Measurements from ENCODE around the gene LASP1. TPM values are rescaled to one million over a fixed set of nuclear protein-coding genes. Genes with fewer than 3 reads are reported as not detected.
"Not testable (repeated sequence)": the region's sequence is repeated elsewhere in the genome, so short reads cannot be mapped to it uniquely, and the experiment has no call there.

The LASP1 gene
- total RNA-seq, 2 donors from 2014 or later = 141 to 185 TPM

DNA sequence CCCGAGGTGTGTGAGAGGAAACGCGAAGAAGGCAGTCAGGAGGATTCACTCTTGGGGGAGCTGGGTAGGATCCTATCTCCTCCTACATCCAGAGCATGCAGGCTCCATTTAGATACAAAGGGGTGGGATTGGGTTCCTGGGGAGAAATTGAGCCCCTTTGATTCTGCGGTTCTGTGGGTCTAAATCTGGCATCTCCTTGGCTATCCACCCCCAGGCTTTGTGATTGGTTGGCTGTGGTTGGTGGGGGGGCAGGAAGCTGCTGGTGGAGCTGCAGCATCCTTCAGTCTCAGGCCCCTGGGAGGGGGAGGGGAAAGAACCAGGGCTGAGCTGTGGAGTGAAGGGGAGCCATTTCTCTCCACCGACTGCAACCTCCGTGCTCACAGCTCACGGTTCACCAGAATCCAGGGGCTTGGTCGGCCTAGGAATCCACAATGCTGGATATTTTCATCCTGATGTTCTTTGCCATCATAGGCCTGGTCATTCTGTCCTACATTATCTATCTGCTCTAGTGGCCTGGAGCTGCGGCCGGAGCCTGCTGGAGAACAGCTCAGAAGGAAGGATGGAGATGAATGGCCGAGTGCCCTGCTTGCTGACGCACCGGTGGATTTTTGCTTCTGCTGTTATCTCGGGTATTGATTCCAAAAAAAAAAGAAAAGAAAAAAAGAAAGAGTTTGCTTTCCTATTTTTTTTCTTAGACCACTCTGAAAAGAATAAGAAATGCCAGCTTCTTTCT lies 55.6 kb downstream of the LASP1 start, which contains the start of gene LASP1NB:
LASP1NB (plus strand) TSS at position 352 of the 733 bp plus-strand sequence.
- H3K36me3 Mint-ChIP-seq = no peaks in the 10 kb centered on the region
- H3K27ac Mint-ChIP-seq = peak within 1 kb of the TSS; percentile 65 to 74
- no peak for DNase-seq (ENCODE audit: low spot score in 2 of 2)
- no peak for ATAC-seq
- H3K9me3 Mint-ChIP-seq = no peaks in the 10 kb centered on the region

DNA sequence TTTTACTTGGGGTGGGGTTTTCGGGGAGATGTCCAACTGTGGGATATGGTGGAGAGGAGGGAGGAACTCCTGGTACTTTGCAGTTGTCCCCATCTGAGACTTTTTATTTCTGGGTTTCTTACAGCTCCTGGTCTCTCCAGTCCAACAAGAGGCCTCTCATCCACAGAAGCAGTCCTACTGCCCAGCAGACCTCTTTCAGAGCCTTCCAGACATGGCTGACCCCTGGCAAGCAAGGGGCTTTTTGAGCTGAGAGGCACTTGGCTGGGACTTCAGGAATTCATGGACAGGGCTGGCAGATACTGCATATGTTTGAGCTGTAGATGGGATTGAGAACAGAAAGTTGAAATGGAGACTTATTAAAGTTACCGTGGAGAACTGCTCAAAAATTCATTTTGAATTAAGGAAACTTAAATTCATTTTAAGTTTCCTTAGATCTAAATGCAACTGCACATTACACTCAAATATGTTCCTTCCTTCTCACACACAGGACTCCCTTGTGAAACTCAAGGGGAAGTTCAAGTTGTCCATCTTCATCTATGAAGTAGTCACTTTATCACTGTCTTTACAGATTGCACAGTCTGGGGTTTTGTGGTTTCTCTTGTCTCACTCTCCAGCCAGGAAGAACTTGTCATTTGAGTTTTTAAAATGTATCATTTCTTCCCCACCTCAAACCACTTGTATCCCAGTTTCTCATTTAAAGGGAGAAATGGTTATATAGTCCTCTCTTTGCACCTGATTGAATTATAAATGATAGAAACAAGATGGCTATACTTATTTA lies 56.6 kb downstream of the LASP1 start:
- no peak for DNase-seq (ENCODE audit: low spot score in 2 of 2)
- Mint-ChIP-seq H3K27ac (peak overlapping the region; percentile 65 to 74), H3K36me3 (no peaks in the 10 kb centered on the region), H3K9me3 (no peaks in the 10 kb centered on the region)
- ATAC-seq = peak; percentile 96 to 98

DNA sequence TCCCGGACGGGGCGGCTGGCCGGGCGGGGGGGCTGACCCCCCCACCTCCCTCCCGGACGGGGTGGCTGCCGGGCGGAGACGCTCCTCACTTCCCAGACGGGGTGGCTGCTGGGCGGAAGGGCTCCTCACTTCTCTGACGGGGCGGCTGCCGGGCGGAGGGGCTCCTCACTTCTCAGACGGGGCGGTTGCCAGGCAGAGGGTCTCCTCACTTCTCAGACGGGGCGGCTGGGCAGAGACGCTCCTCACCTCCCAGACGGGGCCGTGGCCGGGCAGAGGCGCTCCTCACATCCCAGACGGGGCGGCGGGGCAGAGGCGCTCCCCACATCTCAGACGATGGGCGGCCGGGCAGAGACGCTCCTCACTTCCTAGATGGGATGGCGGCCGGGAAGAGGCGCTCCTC lies 60.9 kb downstream of the LASP1 start:
- not testable (repeated sequence) for DNase-seq (ENCODE audit: low spot score in 2 of 2); ATAC-seq; H3K36me3 Mint-ChIP-seq; H3K27ac Mint-ChIP-seq; H3K9me3 Mint-ChIP-seq

DNA sequence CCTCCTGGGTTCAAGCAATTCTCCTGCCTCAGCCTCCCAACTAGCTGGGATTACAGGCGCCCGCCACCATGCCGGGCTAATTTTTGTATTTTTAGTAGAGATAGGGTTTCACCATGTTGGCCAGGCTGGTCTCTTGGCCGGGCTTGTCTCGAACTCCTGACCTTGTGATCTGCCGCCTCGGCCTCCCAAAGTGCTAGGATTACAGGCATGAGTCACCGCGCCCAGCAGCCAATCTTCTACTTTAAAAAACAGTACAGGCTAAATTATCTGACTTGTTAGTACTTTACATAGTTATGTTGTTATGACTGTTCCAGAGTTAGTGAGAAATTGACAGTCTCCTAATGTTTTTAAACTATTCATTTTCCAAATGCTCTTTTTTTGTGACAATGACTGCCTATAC lies 64.1 kb downstream of the LASP1 start:
- not testable (repeated sequence) for DNase-seq (ENCODE audit: low spot score in 2 of 2); H3K9me3 Mint-ChIP-seq; H3K27ac Mint-ChIP-seq; H3K36me3 Mint-ChIP-seq; ATAC-seq

DNA sequence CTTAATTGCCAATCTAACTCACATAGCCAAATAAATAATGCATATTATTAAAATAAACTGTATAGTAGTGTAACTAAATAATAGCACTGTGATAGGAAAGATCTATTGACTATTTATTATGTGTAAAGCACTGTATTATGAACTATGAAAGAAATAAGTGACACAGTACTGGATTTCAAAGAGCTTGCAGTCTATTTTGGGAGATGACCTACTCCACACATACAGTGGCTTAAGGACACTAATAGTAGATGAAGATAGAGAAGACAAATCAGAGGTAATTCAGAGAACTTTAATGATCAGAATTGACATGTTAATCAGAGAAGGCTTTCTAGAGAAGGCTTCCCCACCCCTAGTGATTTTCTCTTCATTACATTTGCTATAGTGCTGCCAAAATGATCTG lies 70.1 kb downstream of the LASP1 start:
- Mint-ChIP-seq H3K27ac (no peak overlapping the region), H3K36me3 (no peaks in the 10 kb centered on the region), H3K9me3 (no peaks in the 10 kb centered on the region)
- ATAC-seq (no peak), DNase-seq (ENCODE audit: low spot score in 2 of 2) (no peak)

DNA sequence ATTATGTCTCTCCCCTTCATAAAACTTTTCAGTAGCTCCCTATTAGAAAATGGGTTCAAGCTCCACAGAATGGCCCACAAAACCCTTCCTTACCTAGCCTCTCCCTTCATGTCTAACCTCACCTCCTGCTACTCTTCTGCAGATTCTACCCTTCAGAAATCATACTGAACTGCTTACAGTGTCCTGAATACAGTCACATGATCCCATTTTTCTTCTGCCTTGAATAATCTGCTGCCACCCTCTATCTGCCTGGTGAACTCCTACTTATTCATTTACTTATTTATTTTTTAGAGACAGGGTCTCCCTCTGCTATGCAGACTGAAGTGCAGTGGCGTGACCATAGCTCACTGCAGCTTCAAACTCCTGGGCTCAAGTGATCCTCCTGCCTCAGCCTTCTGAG lies 70.5 kb downstream of the LASP1 start:
- Mint-ChIP-seq H3K36me3 (no peaks in the 10 kb centered on the region), H3K9me3 (no peaks in the 10 kb centered on the region), H3K27ac (no peak overlapping the region)
- ATAC-seq (no peak), DNase-seq (ENCODE audit: low spot score in 2 of 2) (no peak)

DNA sequence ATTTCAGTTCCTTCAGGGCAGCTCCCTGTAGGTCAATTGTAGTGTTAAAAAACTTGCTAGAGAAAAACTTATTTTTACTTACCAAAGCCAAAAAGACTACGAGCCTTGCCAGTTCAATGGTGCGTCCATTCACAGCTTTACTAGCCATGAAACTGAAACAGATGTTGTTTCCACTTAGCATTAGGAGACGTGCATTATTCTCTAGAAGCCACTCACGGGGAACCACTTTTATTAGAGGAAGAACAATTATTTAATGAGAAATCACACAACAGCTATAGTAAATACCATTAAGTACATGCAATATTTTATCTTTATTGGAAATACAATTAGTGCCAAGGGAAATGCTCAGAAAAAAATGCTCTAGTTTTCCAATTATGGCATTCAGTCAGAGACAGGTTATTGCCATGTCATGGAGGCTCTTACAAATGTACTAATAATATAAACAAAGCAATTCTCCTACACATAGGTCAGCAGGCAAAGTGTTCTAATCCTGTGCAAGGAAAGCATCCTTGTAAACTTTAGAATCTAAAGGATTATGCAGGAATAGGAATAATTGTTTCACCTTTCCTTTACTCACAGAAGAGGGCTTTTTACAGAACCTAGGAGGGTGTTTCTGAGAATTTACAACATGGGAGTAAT lies 73.0 kb downstream of the LASP1 start:
- ATAC-seq (no peak), DNase-seq (ENCODE audit: low spot score in 2 of 2) (no peak)
- Mint-ChIP-seq H3K9me3 (no peaks in the 10 kb centered on the region), H3K27ac (no peak overlapping the region), H3K36me3 (no peaks in the 10 kb centered on the region)

DNA sequence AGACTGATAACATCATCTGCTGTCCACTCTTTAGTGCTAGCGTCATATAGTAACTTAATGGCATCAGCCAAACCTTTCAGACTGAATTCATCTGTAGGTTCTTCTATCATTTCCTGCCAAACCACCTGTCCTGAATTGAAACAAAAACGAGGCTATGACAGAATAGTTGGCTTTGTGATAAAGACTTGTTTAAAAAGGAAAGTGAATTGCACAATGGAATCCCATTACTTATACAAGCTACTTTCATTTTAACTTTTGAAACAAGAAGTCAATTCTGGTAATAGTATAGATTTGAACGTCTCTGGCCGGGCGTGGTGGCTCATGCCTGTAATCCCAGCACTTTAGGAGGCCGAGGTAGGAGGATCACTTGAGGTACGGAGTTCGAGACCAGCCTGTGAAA lies 73.7 kb downstream of the LASP1 start:
- Mint-ChIP-seq H3K36me3 (no peaks in the 10 kb centered on the region), H3K27ac (peak overlapping the region; percentile 48 to 65), H3K9me3 (no peaks in the 10 kb centered on the region)
- no peak for DNase-seq (ENCODE audit: low spot score in 2 of 2)
- peak; percentile 54 to 70 for ATAC-seq

DNA sequence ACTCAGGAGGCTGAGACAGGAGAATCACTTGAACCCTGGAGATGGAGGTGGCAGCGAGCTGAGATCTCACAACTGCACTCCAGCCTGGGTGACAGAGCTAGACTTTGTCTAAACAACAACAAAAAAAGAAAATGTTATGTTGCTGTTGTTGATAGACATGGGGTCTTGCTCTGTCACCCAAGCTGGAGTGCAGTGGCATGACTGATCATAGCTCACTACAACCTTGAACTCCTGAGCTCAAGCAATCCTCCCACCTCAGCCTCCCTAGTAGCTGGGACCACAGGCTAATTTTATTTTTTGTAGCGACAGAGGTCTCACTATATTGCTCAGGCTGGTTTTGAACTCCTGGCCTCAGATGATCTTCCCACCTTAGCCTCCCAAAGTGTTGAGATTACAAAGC lies 77.3 kb downstream of the LASP1 start:
- Mint-ChIP-seq H3K36me3 (no peaks in the 10 kb centered on the region), H3K27ac (no peak overlapping the region), H3K9me3 (no peaks in the 10 kb centered on the region)
- peak; percentile 63 to 65 for ATAC-seq
- no peak for DNase-seq (ENCODE audit: low spot score in 2 of 2)

DNA sequence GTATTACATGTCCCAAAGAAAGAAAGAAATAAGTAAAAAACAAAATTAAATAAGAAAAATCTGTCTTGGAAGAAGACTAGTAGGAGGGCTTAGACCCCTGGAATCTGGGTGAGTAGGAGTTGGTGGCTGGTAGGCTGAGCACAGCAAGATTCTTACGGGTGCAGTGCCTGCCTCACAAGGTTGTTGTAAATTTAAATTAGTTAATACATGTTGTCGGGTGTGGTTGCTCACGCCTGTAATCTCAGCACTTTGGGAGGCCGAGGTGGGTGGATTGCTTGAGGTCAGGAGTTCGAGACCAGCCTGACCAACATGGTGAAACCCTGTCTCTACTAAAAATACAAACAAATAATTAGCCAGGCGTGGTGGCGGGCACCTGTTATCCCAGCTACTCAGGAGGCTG lies 83.9 kb downstream of the LASP1 start:
- H3K9me3 Mint-ChIP-seq; H3K27ac Mint-ChIP-seq; H3K36me3 Mint-ChIP-seq; ATAC-seq; DNase-seq (ENCODE audit: low spot score in 2 of 2): not testable (repeated sequence)

DNA sequence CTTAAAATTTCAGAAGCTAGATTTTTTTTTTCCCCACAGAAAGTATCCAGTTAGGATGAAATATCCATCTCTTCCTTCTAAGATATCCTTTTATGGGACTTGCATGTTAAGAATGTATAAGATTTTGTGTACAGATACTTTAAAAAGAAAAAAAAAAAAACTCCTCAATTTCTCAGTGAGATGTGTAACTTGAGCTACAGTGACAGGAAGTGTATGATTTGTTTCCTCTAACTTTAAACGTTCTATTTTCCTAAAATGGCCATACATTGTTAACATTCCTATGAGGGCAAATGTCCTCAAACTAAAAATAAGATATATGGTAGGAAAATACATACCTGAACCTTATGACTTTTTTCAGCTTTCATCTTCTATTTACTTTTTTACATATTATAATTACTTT lies 88.5 kb downstream of the LASP1 start:
- ATAC-seq (no peak), DNase-seq (ENCODE audit: low spot score in 2 of 2) (no peak)
- Mint-ChIP-seq H3K27ac (no peak overlapping the region), H3K36me3 (no peaks in the 10 kb centered on the region), H3K9me3 (no peaks in the 10 kb centered on the region)

DNA sequence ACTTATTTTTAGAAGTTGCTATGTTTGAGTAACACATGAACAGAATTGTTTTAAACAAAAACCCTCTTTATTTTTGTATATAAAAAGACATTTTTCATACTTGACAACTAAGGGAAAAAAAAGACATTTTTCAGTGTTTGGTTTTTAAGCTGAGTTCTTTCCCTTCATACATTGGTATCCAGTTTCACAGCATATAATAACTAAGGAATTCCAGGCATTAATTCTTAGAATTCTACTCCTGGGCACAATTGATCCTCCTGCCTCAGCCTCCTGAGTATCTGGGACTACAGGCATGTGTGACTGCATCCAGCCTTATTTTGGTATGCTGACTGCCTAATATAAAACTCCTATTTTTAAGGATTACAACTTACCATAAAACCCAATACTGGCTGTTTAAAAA lies 88.9 kb downstream of the LASP1 start:
- ATAC-seq = no peak
- Mint-ChIP-seq H3K9me3 (no peaks in the 10 kb centered on the region), H3K27ac (no peak overlapping the region), H3K36me3 (no peaks in the 10 kb centered on the region)
- no peak for DNase-seq (ENCODE audit: low spot score in 2 of 2)

DNA sequence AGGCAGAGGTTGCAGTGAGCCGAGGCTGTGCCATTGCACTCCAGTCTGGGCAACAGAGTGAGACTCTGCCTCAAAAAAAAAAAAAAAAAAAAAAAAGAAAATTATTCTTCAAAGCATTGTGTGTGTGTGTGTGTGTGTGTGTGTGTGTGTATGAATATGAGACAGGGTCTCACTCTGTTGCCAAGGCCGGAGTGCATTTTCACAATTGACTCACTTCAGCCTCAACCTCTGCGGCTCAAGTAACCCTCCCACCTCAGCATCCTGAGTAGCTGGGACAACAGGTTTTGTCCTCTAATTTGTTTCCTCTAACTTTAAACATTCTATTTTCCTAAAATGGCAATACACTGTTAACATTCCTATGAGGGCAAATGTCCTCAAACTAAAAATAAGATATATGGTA lies 89.7 kb downstream of the LASP1 start:
- ATAC-seq (peak in 1 of 2 donors; percentile 49), DNase-seq (ENCODE audit: low spot score in 2 of 2) (no peak)
- H3K36me3 Mint-ChIP-seq = no peaks in the 10 kb centered on the region
- no peak overlapping the region for H3K27ac Mint-ChIP-seq
- H3K9me3 Mint-ChIP-seq = no peaks in the 10 kb centered on the region

DNA sequence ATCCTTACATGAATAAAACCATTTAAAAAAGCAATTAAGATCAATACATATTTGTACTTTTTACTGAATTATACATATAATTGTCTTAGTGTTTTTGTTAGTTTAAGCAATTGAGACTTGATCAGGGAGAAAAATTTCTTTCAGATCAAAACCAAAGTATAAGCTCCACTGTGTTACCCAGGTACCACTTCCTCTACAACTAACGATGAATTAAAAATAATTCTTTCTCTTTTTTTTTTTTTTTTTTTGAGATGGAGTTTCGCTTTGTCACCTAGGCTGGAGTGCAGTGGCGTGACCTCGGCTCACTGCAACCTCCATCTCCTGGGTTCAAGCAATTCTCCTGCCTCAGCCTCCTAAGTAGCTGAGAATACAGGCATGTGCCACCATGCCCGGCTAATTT lies 90.5 kb downstream of the LASP1 start:
- H3K9me3 Mint-ChIP-seq = no peaks in the 10 kb centered on the region
- peak overlapping the region in 1 of 2 donors; percentile 29 for H3K27ac Mint-ChIP-seq
- ATAC-seq = peak in 1 of 2 donors; percentile 59
- DNase-seq (ENCODE audit: low spot score in 2 of 2) = no peak
- H3K36me3 Mint-ChIP-seq = no peaks in the 10 kb centered on the region

DNA sequence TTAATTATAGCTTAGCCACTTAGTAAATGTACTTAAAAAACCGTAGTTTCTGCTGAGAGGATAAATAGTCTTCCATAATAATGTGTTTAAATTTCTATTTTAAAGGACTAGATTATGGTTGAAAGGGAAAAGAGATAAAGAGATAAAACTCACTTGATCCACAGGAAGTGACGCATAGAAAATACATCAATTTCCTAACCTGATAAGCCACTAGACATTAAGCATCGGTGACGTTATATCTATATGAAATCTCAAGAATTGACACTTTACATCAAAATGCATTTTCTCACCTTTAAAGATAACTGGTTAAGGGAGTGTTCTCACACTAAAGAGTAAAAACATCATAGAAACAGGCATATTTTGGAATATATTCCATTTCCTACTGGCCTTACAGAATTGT lies 91.6 kb downstream of the LASP1 start:
- H3K36me3 Mint-ChIP-seq = no peaks in the 10 kb centered on the region
- no peaks in the 10 kb centered on the region for H3K9me3 Mint-ChIP-seq
- no peak overlapping the region for H3K27ac Mint-ChIP-seq
- no peak for ATAC-seq
- DNase-seq (ENCODE audit: low spot score in 2 of 2) = no peak

DNA sequence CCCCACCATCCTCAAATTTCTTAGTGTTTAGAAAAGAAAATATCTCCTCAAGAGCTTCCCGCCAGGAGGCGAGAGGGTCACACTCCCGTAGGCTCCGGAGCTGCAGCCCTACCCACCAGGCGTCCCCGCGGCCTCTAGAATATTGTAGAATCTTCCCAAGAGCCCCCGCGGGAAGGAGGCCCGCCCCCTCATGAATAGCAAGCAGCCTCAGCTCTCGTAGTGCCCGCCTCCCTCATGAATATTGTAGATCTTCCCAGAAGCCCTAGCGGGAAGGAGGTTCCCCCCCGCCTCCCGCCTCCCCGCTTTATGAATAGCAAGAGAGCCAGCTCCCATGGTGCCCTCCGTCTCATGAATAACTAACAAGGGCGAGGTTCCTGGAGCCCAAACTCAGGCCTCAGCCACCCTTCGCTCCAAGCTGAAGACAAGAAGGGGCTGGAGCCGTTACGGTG lies 97.5 kb downstream of the LASP1 start, which contains the start of gene FBXO47:
FBXO47 (minus strand) TSS at position 114 of the 449 bp plus-strand sequence. CDS start 4,378 bp downstream, outside the sequence.
- peak; percentile 73 for DNase-seq (ENCODE audit: low spot score in 2 of 2)
- ATAC-seq = peak; percentile 96 to 98
- Mint-ChIP-seq H3K36me3 (peaks cover 0 to 4% of the 10 kb centered on the region in 2 donors), H3K27ac (peak within 1 kb of the TSS; percentile 0 to 77), H3K9me3 (no peaks in the 10 kb centered on the region)

DNA sequence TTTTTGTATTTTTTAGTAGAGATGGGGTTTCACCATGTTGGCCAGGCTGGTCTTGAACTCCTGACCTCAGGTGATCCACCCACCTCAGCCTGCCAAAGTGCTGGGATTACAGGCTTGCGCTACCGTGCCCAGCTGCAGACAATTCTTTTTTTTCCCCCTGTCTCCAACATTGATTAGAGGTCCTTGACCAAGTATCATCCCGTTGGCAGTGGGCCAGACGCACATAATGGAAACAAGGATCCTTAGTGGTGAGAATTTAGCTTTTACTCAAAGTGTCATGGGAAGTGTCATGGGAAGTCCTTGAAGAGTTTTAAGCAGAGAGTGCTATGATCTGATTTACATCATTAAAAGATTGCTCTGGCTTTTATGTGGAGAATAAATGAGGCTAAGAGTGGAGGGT lies 99.4 kb downstream of the LASP1 start:
- Mint-ChIP-seq H3K36me3 (peaks cover 0 to 4% of the 10 kb centered on the region in 2 donors), H3K9me3 (no peaks in the 10 kb centered on the region), H3K27ac (no peak overlapping the region)
- ATAC-seq = no peak
- no peak for DNase-seq (ENCODE audit: low spot score in 2 of 2)

All from activated naive CD4-positive, alpha-beta T cell treated with anti-CD3 and anti-CD28 coated beads, Interleukin-2, amount 50 U/mL, for 72 hours (primary cell).